ENCODE data around the gene PACRG. TPM values are rescaled to one million over a fixed set of nuclear protein-coding genes. Genes with fewer than 3 reads are reported as not detected.

Gene PACRG
- total RNA-seq, 1 donor, result 1.4 TPM

GRCh38 chr6:163164175-163164900 lies 436.6 kb downstream of the PACRG start:
- Histone ChIP-seq H3K4me2 (ENCODE audit: insufficient read depth, low read length) (no peak overlapping the region), H3K27me3 (ENCODE audit: insufficient read depth, low read length) (no peaks in the 10 kb centered on the region), H3K27ac (ENCODE audit: low read depth, low read length) (no peak overlapping the region), H4K20me1 (ENCODE audit: insufficient read depth, low read length) (no peaks in the 10 kb centered on the region), H2AFZ (ENCODE audit: low read length) (no peak overlapping the region), H3K79me2 (ENCODE audit: insufficient read depth, low read length) (no peaks in the 10 kb centered on the region), H3K4me3 (ENCODE audit: insufficient read depth, low read length) (no peak overlapping the region), H3K9me3 (ENCODE audit: low read depth, low read length) (no peaks in the 10 kb centered on the region), H3K36me3 (ENCODE audit: insufficient read depth, low read length) (no peaks in the 10 kb centered on the region), H3K4me1 (ENCODE audit: insufficient read depth, low read length) (no peaks in the 10 kb centered on the region)
- no peak for DNase-seq (ENCODE audit: insufficient read length, low spot score, missing footprints)
- TF ChIP-seq, protein P1, sequence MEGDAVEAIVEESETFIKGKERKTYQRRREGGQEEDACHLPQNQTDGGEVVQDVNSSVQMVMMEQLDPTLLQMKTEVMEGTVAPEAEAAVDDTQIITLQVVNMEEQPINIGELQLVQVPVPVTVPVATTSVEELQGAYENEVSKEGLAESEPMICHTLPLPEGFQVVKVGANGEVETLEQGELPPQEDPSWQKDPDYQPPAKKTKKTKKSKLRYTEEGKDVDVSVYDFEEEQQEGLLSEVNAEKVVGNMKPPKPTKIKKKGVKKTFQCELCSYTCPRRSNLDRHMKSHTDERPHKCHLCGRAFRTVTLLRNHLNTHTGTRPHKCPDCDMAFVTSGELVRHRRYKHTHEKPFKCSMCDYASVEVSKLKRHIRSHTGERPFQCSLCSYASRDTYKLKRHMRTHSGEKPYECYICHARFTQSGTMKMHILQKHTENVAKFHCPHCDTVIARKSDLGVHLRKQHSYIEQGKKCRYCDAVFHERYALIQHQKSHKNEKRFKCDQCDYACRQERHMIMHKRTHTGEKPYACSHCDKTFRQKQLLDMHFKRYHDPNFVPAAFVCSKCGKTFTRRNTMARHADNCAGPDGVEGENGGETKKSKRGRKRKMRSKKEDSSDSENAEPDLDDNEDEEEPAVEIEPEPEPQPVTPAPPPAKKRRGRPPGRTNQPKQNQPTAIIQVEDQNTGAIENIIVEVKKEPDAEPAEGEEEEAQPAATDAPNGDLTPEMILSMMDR (IDR thresholded peaks at IDR 0.05; ENCODE audit: extremely low read depth, low read depth, low read length), result no peak

DNA sequence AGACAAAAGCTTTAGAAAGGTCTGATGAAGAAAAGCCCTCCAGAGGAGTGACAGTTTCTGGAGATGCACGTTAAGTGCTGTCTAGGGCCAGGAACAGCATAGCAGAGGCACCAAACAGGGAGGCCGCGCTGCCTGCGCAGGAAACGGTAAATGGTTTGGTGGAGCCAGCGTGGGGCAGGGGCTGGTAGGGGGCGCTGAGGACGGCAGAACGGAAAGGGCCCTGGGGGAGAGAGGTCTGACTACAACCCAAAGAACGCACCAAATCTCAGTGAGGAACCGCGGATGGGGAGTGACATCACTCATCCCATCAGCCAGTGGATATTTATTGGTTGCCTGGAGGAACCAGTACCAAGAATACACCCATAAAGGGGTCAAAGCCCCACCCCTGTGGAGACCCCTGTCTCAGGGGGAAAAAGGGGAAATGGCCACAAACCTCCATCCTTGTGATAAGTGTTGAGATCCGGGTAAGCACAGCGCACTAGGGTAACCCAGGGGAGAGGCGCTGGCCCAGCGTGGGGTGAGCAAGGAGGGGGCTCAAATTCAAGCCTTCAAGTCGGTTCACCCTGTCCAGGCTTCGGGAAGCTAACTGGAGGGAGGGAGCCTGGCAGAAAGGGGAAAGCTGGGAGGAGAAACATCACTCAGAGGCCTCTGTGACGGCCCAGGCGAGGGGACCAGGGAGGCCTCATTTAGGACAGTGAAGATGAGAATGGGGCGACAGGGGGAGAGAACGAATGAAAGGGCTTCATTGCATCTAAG lies 437.6 kb downstream of the PACRG start:
- TF ChIP-seq, protein P1 (IDR thresholded peaks at IDR 0.05; ENCODE audit: extremely low read depth, low read depth, low read length), result no peak
- Histone ChIP-seq H3K4me1 (ENCODE audit: insufficient read depth, low read length) (no peaks in the 10 kb centered on the region), H3K79me2 (ENCODE audit: insufficient read depth, low read length) (no peaks in the 10 kb centered on the region), H2AFZ (ENCODE audit: low read length) (no peak overlapping the region), H4K20me1 (ENCODE audit: insufficient read depth, low read length) (no peaks in the 10 kb centered on the region), H3K27ac (ENCODE audit: low read depth, low read length) (no peak overlapping the region), H3K9me3 (ENCODE audit: low read depth, low read length) (no peaks in the 10 kb centered on the region), H3K4me2 (ENCODE audit: insufficient read depth, low read length) (no peak overlapping the region), H3K27me3 (ENCODE audit: insufficient read depth, low read length) (no peaks in the 10 kb centered on the region), H3K36me3 (ENCODE audit: insufficient read depth, low read length) (no peaks in the 10 kb centered on the region), H3K4me3 (ENCODE audit: insufficient read depth, low read length) (no peak overlapping the region)
- DNase-seq (ENCODE audit: insufficient read length, low spot score, missing footprints), result no peak

DNA sequence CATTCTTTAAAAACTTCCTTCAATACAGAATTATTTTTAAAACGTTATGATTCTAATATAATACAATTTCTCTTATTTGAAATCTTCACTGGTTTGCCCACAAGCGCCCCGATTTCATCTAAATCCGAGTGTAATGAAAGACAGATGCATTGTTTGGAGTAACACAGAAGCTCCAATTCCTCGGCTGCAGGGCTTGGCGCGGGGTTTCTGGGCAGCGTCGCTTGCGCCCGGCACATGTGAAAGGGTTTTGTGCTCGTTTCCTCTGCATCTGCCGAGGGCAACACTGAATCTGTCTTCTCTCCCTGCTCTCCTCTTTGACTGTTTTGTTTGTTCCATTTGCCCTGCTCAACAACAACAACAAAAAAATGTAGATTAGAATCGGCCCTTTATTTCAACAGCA lies 438.1 kb downstream of the PACRG start:
- Histone ChIP-seq H3K27me3 (ENCODE audit: insufficient read depth, low read length) (no peaks in the 10 kb centered on the region), H3K36me3 (ENCODE audit: insufficient read depth, low read length) (no peaks in the 10 kb centered on the region), H3K79me2 (ENCODE audit: insufficient read depth, low read length) (no peaks in the 10 kb centered on the region), H3K4me1 (ENCODE audit: insufficient read depth, low read length) (no peaks in the 10 kb centered on the region), H3K27ac (ENCODE audit: low read depth, low read length) (no peak overlapping the region), H3K4me3 (ENCODE audit: insufficient read depth, low read length) (no peak overlapping the region), H2AFZ (ENCODE audit: low read length) (no peak overlapping the region), H3K4me2 (ENCODE audit: insufficient read depth, low read length) (no peak overlapping the region), H4K20me1 (ENCODE audit: insufficient read depth, low read length) (no peaks in the 10 kb centered on the region), H3K9me3 (ENCODE audit: low read depth, low read length) (no peaks in the 10 kb centered on the region)
- no peak for DNase-seq (ENCODE audit: insufficient read length, low spot score, missing footprints)
- TF ChIP-seq, protein P1 (IDR thresholded peaks at IDR 0.05; ENCODE audit: extremely low read depth, low read depth, low read length), result no peak

DNA sequence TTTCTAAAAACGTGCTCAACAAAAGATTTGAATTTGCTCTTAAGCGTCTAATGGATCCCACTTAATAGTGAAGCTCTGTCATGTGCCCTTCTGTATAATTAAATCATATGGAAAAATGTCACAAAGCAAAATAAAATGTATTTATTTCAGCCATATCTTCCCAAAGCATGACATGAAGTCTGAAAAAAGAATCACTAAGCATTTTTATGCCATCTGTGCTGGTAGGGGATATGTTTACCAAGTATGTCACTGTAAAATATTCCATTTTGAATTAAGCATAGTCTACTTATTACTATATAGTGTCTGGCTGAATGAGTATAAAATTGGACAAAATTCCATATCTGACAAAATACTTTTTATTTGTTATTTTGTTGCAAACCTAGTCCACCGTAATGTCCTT lies 438.7 kb downstream of the PACRG start:
- no peak overlapping the region for H3K4me3 ChIP-seq (ENCODE audit: insufficient read depth, low read length)
- H3K36me3 ChIP-seq (ENCODE audit: insufficient read depth, low read length), result no peaks in the 10 kb centered on the region
- H3K4me1 ChIP-seq (ENCODE audit: insufficient read depth, low read length), result no peaks in the 10 kb centered on the region
- H3K27ac ChIP-seq (ENCODE audit: low read depth, low read length), result no peak overlapping the region
- H3K4me2 ChIP-seq (ENCODE audit: insufficient read depth, low read length), result no peak overlapping the region
- H3K9me3 ChIP-seq (ENCODE audit: low read depth, low read length), result no peaks in the 10 kb centered on the region
- H4K20me1 ChIP-seq (ENCODE audit: insufficient read depth, low read length), result no peaks in the 10 kb centered on the region
- no peaks in the 10 kb centered on the region for H3K27me3 ChIP-seq (ENCODE audit: insufficient read depth, low read length)
- no peaks in the 10 kb centered on the region for H3K79me2 ChIP-seq (ENCODE audit: insufficient read depth, low read length)
- TF ChIP-seq, protein P1 (IDR thresholded peaks at IDR 0.05; ENCODE audit: extremely low read depth, low read depth, low read length), result no peak
- H2AFZ ChIP-seq (ENCODE audit: low read length), result no peak overlapping the region
- no peak for DNase-seq (ENCODE audit: insufficient read length, low spot score, missing footprints)
